DND-41 (cell line): ENCODE data around the gene TMPRSS12.
"Not testable (repeated sequence)": the region's sequence is repeated elsewhere in the genome, so short reads cannot be mapped to it uniquely, and the experiment has no call there.

Experiments used
- ATAC-seq: fragments of 200-7000 bp; cut with Tn5 transposase; 3 replicates; pipeline ENCODE4 v1.9.1; 2021; ENCODE audit warnings: low read depth; ENCODE audit not compliant: insufficient read depth
- DNase-seq: peaks from one replicate; pipeline ENCODE4 v3.0.0-alpha.2; 2020
- H2AFZ ChIP-seq: 2 replicates; pipeline ENCODE4 v1.6.0; 2012; ENCODE audit warnings: low read depth, low read length
- H3K27ac ChIP-seq: 2 replicates; pipeline ENCODE4 v1.5.1; 2012; ENCODE audit warnings: low read length, inconsistent platforms
- H3K27me3 ChIP-seq: fragments of 200-600 bp; sonication (generic); 2 replicates; pipeline ENCODE4 v1.6.0; 2012; ENCODE audit warnings: low read length, mild to moderate bottlenecking, inconsistent platforms; ENCODE audit not compliant: insufficient read depth, poor library complexity
- H3K36me3 ChIP-seq: 2 replicates; pipeline ENCODE4 v1.5.1; 2012; ENCODE audit warnings: low read length, inconsistent platforms; ENCODE audit not compliant: insufficient read depth
- H3K4me1 ChIP-seq: 2 replicates; pipeline ENCODE4 v1.5.1; 2012; ENCODE audit warnings: mild to moderate bottlenecking, low read length; ENCODE audit not compliant: insufficient read depth
- H3K4me2 ChIP-seq: 2 replicates; pipeline ENCODE4 v1.6.0; 2012; ENCODE audit warnings: mild to moderate bottlenecking, moderate library complexity, low read length, inconsistent platforms; ENCODE audit not compliant: insufficient read depth
- H3K4me3 ChIP-seq, 2 experiments: fragments of 200-600 bp in 1 of 2; shearing (Covaris generic) in 1 of 2; 2 replicates each; pipeline ENCODE4 v1.5.1; 2012 to 2016; ENCODE audit warnings: inconsistent platforms in 2 of 2, low read length in 2 of 2, mild to moderate bottlenecking in 2 of 2, low read depth in 1 of 2, moderate library complexity in 1 of 2
- H3K79me2 ChIP-seq: 2 replicates; pipeline ENCODE4 v1.6.0; 2012; ENCODE audit warnings: low read length, inconsistent platforms; ENCODE audit not compliant: insufficient read depth
- H3K9ac ChIP-seq: 2 replicates; pipeline ENCODE4 v1.6.0; 2012; ENCODE audit warnings: low read depth, mild to moderate bottlenecking, inconsistent platforms, low read length, moderate library complexity
- H3K9me3 ChIP-seq: 2 replicates; pipeline ENCODE4 v1.5.1; 2012; ENCODE audit warnings: low read length, moderate library complexity, mild to moderate bottlenecking, inconsistent platforms; ENCODE audit not compliant: insufficient read depth, severe bottlenecking
- H4K20me1 ChIP-seq: 2 replicates; pipeline ENCODE4 v1.6.0; 2012; ENCODE audit warnings: low read length; ENCODE audit not compliant: insufficient read depth
- CTCF ChIP-seq: IDR thresholded peaks from 2 replicates; pipeline ENCODE4 v1.5.1; 2012; ENCODE audit warnings: borderline replicate concordance, low read length, moderate library complexity, mild to moderate bottlenecking; ENCODE audit not compliant: poor library complexity, severe bottlenecking; ENCODE audit errors: extremely low read depth
- EZH2 ChIP-seq: IDR thresholded peaks from 3 replicates; pipeline ENCODE4 v1.6.1; 2012; ENCODE audit warnings: borderline replicate concordance, low read depth, mild to moderate bottlenecking, moderate library complexity, low read length, inconsistent platforms; ENCODE audit not compliant: severe bottlenecking

The TMPRSS12 gene

GRCh38 chr12:50806176-50806575, 36.5 kb upstream of the TMPRSS12 start:
- H3K27ac ChIP-seq = no peak overlapping the region
- ATAC-seq (no peak), DNase-seq (no peak)
- H3K27me3 ChIP-seq = no peaks in the 10 kb centered on the region
- no peak overlapping the region for H3K4me2 ChIP-seq
- no peak for TF ChIP-seq EZH2
- H4K20me1 ChIP-seq = no peaks in the 10 kb centered on the region
- 0 out of 2 replicates have a peak, but pooled peaks cover 1% of the 10 kb centered on the region for H3K79me2 ChIP-seq
- no peak overlapping the region for H3K9ac ChIP-seq
- H3K9me3 ChIP-seq = peaks cover 2% of the 10 kb centered on the region
- peaks cover 24% of the 10 kb centered on the region for H3K36me3 ChIP-seq
- no peak overlapping the region for H3K4me3 ChIP-seq
- no peaks in the 10 kb centered on the region for H3K4me1 ChIP-seq
- H2AFZ ChIP-seq = no peak overlapping the region

- not testable (repeated sequence) for H3K4me3 ChIP-seq, H3K79me2 ChIP-seq, H4K20me1 ChIP-seq, H3K9ac ChIP-seq, H3K27me3 ChIP-seq, ATAC-seq, H3K4me1 ChIP-seq, H3K27ac ChIP-seq, H3K9me3 ChIP-seq, H3K4me2 ChIP-seq, DNase-seq, H2AFZ ChIP-seq
- peaks cover 43% of the 10 kb centered on the region for H3K36me3 ChIP-seq
These were observed 33.6 kb upstream of the TMPRSS12 start for GRCh38 chr12:50809131-50809530.

- not testable (repeated sequence) for DNase-seq, H3K4me3 ChIP-seq, H3K9me3 ChIP-seq, H3K27ac ChIP-seq, H3K79me2 ChIP-seq, ATAC-seq, H3K27me3 ChIP-seq, H3K9ac ChIP-seq, H4K20me1 ChIP-seq, H3K4me2 ChIP-seq, H3K4me1 ChIP-seq, H2AFZ ChIP-seq
- H3K36me3 ChIP-seq = peaks cover 79% of the 10 kb centered on the region
These were observed 27.8 kb upstream of the TMPRSS12 start for GRCh38 chr12:50814921-50815320.

GRCh38 chr12:50820177-50820576, 22.5 kb upstream of the TMPRSS12 start:
- Histone ChIP-seq H3K9me3 (no peaks in the 10 kb centered on the region), H2AFZ (no peak overlapping the region), H4K20me1 (no peaks in the 10 kb centered on the region), H3K79me2 (no peaks in the 10 kb centered on the region), H3K4me2 (no peak overlapping the region), H3K4me1 (no peaks in the 10 kb centered on the region), H3K36me3 (peaks cover 45% of the 10 kb centered on the region), H3K4me3 (no peak overlapping the region), H3K9ac (no peak overlapping the region), H3K27ac (no peak overlapping the region), H3K27me3 (no peaks in the 10 kb centered on the region)
- TF ChIP-seq CTCF (no peak), EZH2 (no peak)
- DNase-seq (no peak), ATAC-seq (no peak)

GRCh38 chr12:50822082-50822481, 20.6 kb upstream of the TMPRSS12 start:
- H4K20me1 ChIP-seq = no peaks in the 10 kb centered on the region
- H3K79me2 ChIP-seq = no peaks in the 10 kb centered on the region
- TF ChIP-seq EZH2 (no peak), CTCF (no peak)
- ATAC-seq = no peak
- H3K9ac ChIP-seq = no peak overlapping the region
- H3K4me2 ChIP-seq = no peak overlapping the region
- H3K4me3 ChIP-seq = no peak overlapping the region
- no peaks in the 10 kb centered on the region for H3K9me3 ChIP-seq
- no peak overlapping the region for H3K27ac ChIP-seq
- no peak overlapping the region for H2AFZ ChIP-seq
- no peak for DNase-seq
- peaks cover 26% of the 10 kb centered on the region; the same call in 1 of the 2 replicates for H3K36me3 ChIP-seq
- H3K4me1 ChIP-seq = no peaks in the 10 kb centered on the region
- no peaks in the 10 kb centered on the region for H3K27me3 ChIP-seq

- H3K27me3 ChIP-seq, H3K9ac ChIP-seq, ATAC-seq, DNase-seq, H3K4me1 ChIP-seq, H4K20me1 ChIP-seq, H3K4me2 ChIP-seq, H3K4me3 ChIP-seq, H3K9me3 ChIP-seq, H2AFZ ChIP-seq, H3K79me2 ChIP-seq, H3K27ac ChIP-seq: not testable (repeated sequence)
- H3K36me3 ChIP-seq = peaks cover 12% of the 10 kb centered on the region; the same call in 1 of the 2 replicates
These were observed 19.0 kb upstream of the TMPRSS12 start for GRCh38 chr12:50823724-50824123.
